ENCODE measurements around the gene TIGD2. TPM values are rescaled to one million over a fixed set of nuclear protein-coding genes. Genes with fewer than 3 reads are reported as not detected.

The TIGD2 gene
- 3.4 TPM for total RNA-seq

DNA sequence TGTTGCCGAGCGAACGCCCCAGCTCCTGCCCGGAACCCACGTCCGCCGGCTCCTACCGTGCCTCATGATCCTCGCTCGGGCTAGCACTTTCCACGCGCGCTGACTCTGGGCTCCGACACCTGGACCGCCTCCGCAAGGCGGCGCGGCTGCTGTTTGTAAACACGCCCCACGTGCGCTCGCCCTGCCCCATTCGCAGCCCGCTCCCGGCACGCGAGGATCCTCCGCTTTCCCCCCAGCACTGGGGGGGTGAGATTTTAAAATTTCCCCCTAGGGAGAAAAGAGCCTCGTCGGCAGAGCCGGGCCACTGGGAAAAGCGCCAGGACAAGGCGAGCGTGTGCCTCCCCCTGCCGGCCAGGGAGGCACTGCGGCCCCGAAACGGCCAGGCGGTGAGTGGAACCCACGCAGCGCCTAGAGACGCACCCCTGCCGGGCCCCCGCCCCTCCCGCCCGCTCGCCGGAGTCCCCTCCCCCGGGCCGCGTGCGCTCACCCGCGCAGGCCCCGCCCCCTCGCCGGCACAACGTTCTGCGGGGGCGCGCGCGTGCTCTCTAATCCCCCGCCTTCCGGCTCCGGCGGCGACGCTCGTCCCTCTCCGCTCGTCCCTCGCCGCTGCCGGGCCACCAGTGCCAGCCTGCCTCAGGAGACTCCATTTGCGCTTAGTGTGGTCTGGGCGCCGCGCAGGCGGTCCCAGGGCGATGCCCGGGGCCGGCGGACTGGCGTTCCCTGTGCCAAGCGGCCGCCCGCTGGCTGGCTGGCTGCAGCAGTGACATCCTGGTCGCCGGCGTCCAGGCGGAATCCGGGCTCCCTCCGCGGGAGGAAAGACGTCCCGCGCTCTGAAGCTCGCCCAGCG, at the start of gene TIGD2:
Gene TIGD2 (plus strand): TSS at position 548 of the 847 bp plus-strand sequence. CDS start 1,442 bp downstream, outside the sequence.
- Histone ChIP-seq H3K4me3 (ENCODE audit: low read length) (peak within 1 kb of the TSS; percentile 73), H3K9me3 (ENCODE audit: low read depth, low read length) (no peaks in the 10 kb centered on the region), H3K4me1 (ENCODE audit: insufficient read depth, low read length) (peaks cover 17% of the 10 kb centered on the region), H3K27me3 (ENCODE audit: insufficient read depth, low read length) (peaks cover 19% of the 10 kb centered on the region)

DNA sequence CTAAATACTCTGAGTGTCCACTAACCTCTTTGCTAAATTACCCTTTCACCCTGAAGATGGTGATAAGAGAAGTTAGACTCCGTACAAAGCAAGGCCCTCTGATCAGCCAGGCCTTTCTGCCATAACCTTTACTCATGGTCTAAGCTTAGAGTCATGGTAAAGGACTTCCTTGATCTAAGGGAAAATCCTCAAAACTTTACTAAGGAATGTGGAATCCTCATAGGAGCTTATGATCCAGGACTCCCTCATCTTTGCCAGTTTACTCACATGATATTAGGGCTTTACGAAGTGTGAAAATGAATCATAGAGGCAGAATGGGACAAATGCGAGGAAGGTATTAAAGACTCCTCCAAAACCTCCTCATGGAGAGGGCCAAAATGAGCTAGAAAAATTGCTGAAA, 46.5 kb upstream of the TIGD2 start:
- no peaks in the 10 kb centered on the region for H3K9me3 ChIP-seq (ENCODE audit: low read depth, low read length)
- no peak overlapping the region for H3K4me3 ChIP-seq (ENCODE audit: low read length)
- H3K27me3 ChIP-seq (ENCODE audit: insufficient read depth, low read length) = no peaks in the 10 kb centered on the region
- H3K4me1 ChIP-seq (ENCODE audit: insufficient read depth, low read length) = no peaks in the 10 kb centered on the region

DNA sequence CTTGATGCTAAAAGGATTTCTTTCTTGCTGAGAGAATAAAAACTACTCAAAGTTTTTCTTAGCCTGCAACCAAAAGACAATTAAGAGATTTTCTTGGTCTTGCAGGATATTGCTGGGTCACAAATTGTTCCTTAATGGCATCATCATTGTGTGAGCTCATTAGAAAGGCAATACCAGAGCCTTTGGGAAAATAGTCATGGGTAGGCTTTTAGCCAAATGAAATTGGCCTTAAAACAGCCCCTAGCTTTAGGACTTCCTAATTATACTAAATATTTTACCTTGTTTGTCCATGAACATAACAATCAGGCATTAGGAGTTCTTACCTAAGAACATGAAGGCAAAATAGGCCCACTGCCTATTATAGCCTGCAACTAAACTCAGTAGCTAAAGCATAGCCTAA, 43.9 kb upstream of the TIGD2 start:
- Histone ChIP-seq H3K4me3 (ENCODE audit: low read length) (no peak overlapping the region), H3K4me1 (ENCODE audit: insufficient read depth, low read length) (no peaks in the 10 kb centered on the region), H3K27me3 (ENCODE audit: insufficient read depth, low read length) (no peaks in the 10 kb centered on the region), H3K9me3 (ENCODE audit: low read depth, low read length) (no peaks in the 10 kb centered on the region)

- H3K9me3 ChIP-seq (ENCODE audit: low read depth, low read length) = no peaks in the 10 kb centered on the region
- no peaks in the 10 kb centered on the region for H3K4me1 ChIP-seq (ENCODE audit: insufficient read depth, low read length)
- no peaks in the 10 kb centered on the region for H3K27me3 ChIP-seq (ENCODE audit: insufficient read depth, low read length)
- no peak overlapping the region for H3K4me3 ChIP-seq (ENCODE audit: low read length)
Observed at GRCh38 chr4:89069481-89069880, 41.9 kb upstream of the TIGD2 start.

- Histone ChIP-seq H3K9me3 (ENCODE audit: low read depth, low read length) (no peaks in the 10 kb centered on the region), H3K4me3 (ENCODE audit: low read length) (no peak overlapping the region), H3K27me3 (ENCODE audit: insufficient read depth, low read length) (no peaks in the 10 kb centered on the region), H3K4me1 (ENCODE audit: insufficient read depth, low read length) (no peaks in the 10 kb centered on the region)
Observed at GRCh38 chr4:89070041-89070440, 41.3 kb upstream of the TIGD2 start.

DNA sequence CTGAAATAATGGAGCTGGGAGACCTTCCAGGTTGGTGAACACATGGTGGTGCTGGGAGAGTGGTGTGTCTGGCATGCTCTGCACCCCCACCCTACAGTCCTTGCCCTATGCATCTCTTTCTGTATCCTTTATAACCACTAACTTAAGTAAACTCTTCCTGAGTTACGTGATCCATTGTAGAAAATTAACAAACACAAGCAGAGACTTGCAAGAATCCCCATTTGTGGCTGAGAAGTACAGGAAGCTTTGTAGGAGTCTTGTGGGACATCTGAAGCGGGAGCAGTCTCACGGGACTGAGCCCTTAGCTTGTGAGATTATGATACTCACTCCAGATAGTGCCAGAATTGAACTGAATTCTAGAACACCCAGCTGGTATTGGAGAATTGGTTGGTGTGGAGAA, 40.0 kb upstream of the TIGD2 start:
- no peaks in the 10 kb centered on the region for H3K27me3 ChIP-seq (ENCODE audit: insufficient read depth, low read length)
- H3K4me3 ChIP-seq (ENCODE audit: low read length) = no peak overlapping the region
- H3K9me3 ChIP-seq (ENCODE audit: low read depth, low read length) = no peaks in the 10 kb centered on the region
- H3K4me1 ChIP-seq (ENCODE audit: insufficient read depth, low read length) = no peaks in the 10 kb centered on the region

- Histone ChIP-seq H3K4me3 (ENCODE audit: low read length) (no peak overlapping the region), H3K27me3 (ENCODE audit: insufficient read depth, low read length) (no peaks in the 10 kb centered on the region), H3K4me1 (ENCODE audit: insufficient read depth, low read length) (no peaks in the 10 kb centered on the region), H3K9me3 (ENCODE audit: low read depth, low read length) (no peaks in the 10 kb centered on the region)
Observed at GRCh38 chr4:89072921-89073320, 38.4 kb upstream of the TIGD2 start.

DNA sequence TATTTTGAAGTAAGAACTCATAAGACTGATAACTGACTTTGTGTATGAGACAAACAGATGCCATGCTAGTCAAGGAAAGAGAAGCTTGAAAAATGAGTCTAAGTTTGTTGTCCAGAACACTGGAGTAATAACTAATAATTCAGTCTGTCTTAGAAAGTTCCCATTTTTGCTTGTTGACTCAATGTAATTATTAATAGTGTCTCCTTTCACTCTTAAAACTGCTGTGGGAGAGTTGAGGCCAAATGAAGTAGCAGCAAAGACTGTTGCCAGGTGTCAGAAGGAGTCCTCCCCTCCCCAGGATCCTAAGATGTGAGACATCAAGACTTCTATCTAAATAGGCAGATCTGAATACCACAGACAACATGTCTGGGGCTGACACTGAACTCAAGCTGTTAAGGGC, 33.6 kb upstream of the TIGD2 start:
- Histone ChIP-seq H3K4me1 (ENCODE audit: insufficient read depth, low read length) (no peaks in the 10 kb centered on the region), H3K27me3 (ENCODE audit: insufficient read depth, low read length) (no peaks in the 10 kb centered on the region), H3K4me3 (ENCODE audit: low read length) (no peak overlapping the region), H3K9me3 (ENCODE audit: low read depth, low read length) (no peaks in the 10 kb centered on the region)

DNA sequence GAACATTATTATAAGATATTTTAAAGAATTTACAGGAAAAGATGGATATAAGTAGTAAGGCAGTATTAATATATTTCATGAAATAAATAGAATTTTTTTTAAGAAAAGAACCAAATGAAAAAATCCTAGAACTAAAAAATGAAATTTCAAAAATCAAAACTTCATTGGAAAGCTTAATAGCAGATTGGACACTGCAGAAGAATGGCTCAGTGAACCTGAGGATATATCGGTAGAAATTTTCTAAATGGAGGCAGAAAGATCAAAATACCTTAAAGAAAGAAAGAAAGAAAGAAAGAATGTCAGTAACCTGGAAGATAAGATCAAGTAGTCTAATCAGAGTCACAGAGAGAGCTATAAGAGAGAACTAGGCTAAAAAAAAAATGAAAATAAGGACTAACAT, 33.0 kb upstream of the TIGD2 start:
- Histone ChIP-seq H3K4me1 (ENCODE audit: insufficient read depth, low read length) (no peaks in the 10 kb centered on the region), H3K27me3 (ENCODE audit: insufficient read depth, low read length) (no peaks in the 10 kb centered on the region), H3K4me3 (ENCODE audit: low read length) (no peak overlapping the region), H3K9me3 (ENCODE audit: low read depth, low read length) (no peaks in the 10 kb centered on the region)

DNA sequence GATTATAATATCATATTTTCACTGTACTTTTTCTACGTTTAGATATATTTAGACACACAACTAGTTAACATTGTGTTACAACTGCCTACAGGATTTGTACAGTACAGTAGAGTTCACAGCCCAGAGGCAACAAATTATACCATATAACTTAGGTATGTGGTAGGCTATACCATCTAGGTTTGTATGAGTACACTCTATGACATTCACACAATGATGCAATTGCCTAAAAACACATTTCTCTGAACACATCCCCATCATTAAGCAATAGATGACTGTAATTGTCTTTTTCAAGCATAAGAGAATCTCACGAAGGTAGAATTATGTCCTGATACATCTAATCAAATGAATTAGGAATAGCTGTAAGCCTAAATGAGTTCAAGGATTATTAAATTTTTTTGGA, 12.3 kb upstream of the TIGD2 start:
- Histone ChIP-seq H3K4me1 (ENCODE audit: insufficient read depth, low read length) (no peaks in the 10 kb centered on the region), H3K4me3 (ENCODE audit: low read length) (no peak overlapping the region), H3K9me3 (ENCODE audit: low read depth, low read length) (no peaks in the 10 kb centered on the region), H3K27me3 (ENCODE audit: insufficient read depth, low read length) (no peaks in the 10 kb centered on the region)

GRCh38 chr4:89099471-89099870, 11.9 kb upstream of the TIGD2 start:
- no peak overlapping the region for H3K4me3 ChIP-seq (ENCODE audit: low read length)
- H3K9me3 ChIP-seq (ENCODE audit: low read depth, low read length) = no peaks in the 10 kb centered on the region
- no peaks in the 10 kb centered on the region for H3K27me3 ChIP-seq (ENCODE audit: insufficient read depth, low read length)
- no peaks in the 10 kb centered on the region for H3K4me1 ChIP-seq (ENCODE audit: insufficient read depth, low read length)

DNA sequence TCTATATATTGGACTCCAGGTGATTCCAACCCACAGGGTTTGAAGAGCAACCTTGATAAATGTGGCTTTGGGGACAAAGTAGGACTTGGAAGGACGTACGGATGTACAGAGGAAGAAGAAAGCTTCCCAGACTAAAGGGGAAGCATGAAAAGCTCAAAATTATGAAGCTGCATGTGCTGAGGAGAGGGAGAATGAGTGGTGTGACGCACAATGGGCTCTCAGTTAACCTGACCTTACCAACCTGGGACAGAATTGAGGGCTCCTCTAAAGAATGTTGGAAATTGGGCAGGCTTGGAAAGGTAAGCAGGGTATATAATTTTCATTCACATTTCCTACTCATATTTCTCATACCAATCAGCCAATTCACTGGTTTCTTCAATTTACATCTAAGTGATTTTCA, 10.5 kb upstream of the TIGD2 start:
- Histone ChIP-seq H3K4me3 (ENCODE audit: low read length) (no peak overlapping the region), H3K4me1 (ENCODE audit: insufficient read depth, low read length) (no peaks in the 10 kb centered on the region), H3K27me3 (ENCODE audit: insufficient read depth, low read length) (no peaks in the 10 kb centered on the region), H3K9me3 (ENCODE audit: low read depth, low read length) (no peaks in the 10 kb centered on the region)

DNA sequence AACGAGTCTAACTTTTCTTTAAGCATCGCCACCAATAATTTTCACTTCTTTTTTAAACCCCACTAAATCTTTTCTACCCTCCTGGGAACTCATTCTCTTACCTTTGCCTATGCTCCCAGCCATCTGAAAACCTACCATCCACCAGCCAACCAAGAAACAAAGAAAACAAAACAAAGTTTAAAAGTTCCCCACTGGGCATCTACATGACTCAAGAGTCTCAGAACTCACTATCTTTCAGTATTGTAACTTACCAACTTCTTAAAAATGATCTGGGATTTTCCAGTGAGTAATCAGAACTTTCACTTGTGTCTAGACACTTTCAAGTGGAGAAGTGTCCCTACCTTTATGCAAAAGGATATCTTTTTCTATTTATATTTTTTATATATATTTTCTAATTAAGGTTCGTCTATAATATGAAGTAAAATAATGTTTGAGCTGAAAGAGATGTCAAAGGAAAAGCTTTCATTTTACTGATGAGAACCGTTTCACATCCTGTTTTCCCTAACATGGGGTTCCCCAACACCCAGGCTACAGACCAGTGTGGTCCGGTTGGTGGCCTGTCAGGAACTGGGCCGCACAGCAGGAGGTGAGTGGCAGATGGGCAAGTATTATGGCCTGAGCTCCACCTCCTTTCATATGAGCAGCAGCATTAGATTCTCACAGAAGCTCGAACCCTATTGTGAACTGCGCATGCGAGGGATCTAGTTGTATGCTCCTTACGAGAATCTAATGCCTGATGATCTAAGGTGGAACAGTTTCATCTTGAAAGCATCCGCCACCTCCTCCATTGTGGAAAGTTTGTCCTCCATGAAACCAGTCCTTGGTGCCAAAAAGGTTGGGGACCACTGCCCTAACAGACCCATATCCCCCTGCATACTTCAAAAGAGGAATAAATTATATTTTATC, 9.8 kb upstream of the TIGD2 start:
- Histone ChIP-seq H3K4me1 (ENCODE audit: insufficient read depth, low read length) (no peaks in the 10 kb centered on the region), H3K9me3 (ENCODE audit: low read depth, low read length) (no peaks in the 10 kb centered on the region), H3K4me3 (ENCODE audit: low read length) (no peak overlapping the region), H3K27me3 (ENCODE audit: insufficient read depth, low read length) (no peaks in the 10 kb centered on the region)

DNA sequence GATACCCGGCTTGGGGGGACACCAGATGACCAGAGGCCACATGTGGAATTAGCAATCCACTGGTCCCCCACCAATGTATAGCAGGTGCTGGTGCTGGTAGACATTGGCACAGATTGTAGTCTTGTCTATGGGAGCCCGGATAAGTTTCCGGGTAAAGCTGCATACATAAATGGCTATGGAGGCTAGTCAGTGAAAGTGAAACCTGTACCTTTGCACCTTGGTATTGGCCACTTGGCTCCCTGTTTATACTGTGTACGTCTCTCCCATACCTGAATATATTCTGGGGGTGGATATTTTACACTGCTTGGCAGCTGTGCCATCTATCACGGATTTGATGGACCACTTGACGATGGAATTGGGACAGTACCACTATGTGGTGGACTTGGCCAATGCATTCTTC, 5.6 kb upstream of the TIGD2 start:
- H3K9me3 ChIP-seq (ENCODE audit: low read depth, low read length) = no peaks in the 10 kb centered on the region
- H3K4me1 ChIP-seq (ENCODE audit: insufficient read depth, low read length) = peaks cover 6% of the 10 kb centered on the region
- H3K27me3 ChIP-seq (ENCODE audit: insufficient read depth, low read length) = peaks cover 19% of the 10 kb centered on the region
- no peak overlapping the region for H3K4me3 ChIP-seq (ENCODE audit: low read length)

DNA sequence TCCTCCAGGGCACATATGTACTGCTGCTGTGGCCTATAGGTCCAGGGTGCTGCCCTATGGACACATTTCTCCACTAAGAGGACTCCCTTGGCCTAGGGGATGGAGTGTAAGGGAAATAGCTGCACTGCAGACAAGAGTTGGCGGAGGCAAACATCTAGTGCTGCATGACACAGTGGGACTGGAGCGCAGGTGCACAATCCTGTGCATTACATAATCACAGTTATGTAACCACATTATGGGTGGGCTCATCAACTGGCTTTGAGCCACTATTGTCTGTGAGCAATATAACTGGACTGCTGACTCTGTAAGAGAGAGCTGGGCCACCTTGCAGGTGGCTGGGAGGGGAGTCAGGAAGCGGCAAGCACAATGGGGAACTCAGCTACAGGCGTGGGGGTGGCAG, 3.2 kb upstream of the TIGD2 start:
- Histone ChIP-seq H3K4me1 (ENCODE audit: insufficient read depth, low read length) (peaks cover 17% of the 10 kb centered on the region), H3K4me3 (ENCODE audit: low read length) (no peak overlapping the region), H3K9me3 (ENCODE audit: low read depth, low read length) (no peaks in the 10 kb centered on the region), H3K27me3 (ENCODE audit: insufficient read depth, low read length) (peaks cover 19% of the 10 kb centered on the region)
